Dermis blood vessel endothelial cell (primary cell): Measurements from ENCODE around the gene SPIRE2. TPM values are rescaled to one million over a fixed set of nuclear protein-coding genes. Genes with fewer than 3 reads are reported as not detected.

Source experiments
- DNase-seq: peaks from one replicate; pipeline ENCODE4 v3.0.0; 2010
- total RNA-seq: library from RNA; depleted of rRNA; stranded (reverse); fragments of >200 nt; gene quantifications from 2 replicates; pipeline ENCODE4 v1.2.3, GENCODE V29; 2014

The SPIRE2 gene
- total RNA-seq, 1 donor from 2014 or later = 2.7 TPM

DNA sequence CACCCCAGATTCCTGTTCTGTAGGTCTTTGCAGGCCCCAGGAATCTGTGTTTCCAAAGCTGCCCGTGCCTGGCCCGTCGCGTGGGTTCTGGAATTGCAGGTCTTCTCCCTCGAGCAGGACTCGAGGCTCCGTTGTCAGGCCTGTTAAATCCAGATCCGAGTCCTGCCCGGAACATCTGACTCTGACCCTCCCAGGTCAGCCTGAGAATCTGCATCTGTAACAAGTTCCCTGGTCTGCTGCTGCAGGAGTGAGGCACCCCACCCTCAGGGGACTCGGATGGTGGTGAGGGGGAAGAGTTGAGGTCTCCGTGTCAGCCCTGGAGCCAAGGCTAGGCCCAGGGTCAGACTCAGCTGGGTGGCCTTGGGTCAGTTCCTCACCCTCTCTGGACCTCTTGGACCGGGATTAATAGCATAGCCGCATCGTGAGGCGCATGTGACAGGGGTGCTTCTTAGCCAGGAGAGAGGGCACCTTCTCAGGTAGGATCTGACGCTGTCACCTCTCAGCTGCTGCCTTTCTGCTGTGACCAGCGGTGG lies 8.8 kb downstream of the SPIRE2 start:
- DNase-seq = no peak

DNA sequence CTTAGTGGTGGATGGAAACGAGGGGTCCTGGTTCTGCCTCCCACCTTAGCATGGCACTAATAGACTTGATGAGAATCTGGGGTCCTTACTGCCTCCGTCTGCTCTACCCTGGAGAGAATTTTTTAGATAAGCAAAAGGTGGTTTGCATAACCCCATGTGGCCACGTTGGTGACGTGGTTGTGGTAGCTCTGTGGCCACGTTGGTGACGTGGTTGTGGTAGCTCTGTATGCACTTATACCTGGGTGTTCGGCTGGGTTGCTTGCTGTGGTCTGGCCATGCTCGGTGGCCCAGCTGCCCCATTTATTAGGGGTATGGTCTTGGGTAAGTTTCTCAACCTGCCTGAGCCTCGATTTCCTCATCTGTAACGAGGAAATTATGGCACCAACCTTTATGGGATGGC lies 13.0 kb downstream of the SPIRE2 start:
- no peak for DNase-seq

DNA sequence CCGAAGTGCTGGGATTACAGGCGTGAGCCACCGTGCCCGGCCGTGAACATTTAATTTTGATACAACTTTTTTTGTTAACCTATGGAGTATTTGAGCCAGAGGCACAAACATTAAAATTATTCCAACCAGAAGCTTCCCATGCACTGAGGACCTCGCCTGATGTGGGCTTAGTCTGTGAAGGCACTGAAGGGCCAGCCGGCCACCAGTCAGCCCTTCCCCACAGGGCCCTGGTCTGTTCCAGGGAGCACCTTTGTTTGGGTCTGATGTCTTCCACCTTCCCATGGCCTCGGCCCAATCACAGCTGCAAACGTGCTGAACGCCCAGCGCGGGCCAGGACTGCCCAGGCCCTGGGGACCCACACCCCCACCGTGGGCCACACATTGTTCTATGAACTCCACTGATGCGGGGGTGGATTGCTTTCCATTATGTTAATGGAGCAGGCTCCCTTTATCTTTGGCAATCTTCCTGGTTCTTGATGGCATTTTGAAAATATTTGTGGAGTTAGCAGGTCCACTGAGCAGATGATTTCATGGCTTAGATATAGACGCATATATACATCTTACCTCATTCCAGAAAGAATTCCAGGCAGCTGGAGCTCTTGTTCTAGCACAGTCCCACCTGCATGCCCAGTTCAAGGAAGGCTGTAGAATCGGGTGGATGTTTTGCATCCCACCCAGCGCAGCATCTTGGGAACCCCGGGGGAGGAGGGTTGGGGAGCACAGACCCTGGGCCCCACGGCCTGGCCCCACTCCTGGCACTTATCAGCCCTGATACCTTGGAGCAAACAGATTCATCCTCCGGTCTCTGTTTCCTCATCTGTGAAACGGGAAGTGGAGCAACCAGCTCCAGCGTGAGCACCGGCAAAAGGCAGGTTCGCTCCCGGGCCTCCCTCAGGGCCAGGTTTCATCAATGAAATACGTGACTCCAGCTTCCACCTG lies 14.5 kb downstream of the SPIRE2 start:
- peak; percentile 79 for DNase-seq

DNA sequence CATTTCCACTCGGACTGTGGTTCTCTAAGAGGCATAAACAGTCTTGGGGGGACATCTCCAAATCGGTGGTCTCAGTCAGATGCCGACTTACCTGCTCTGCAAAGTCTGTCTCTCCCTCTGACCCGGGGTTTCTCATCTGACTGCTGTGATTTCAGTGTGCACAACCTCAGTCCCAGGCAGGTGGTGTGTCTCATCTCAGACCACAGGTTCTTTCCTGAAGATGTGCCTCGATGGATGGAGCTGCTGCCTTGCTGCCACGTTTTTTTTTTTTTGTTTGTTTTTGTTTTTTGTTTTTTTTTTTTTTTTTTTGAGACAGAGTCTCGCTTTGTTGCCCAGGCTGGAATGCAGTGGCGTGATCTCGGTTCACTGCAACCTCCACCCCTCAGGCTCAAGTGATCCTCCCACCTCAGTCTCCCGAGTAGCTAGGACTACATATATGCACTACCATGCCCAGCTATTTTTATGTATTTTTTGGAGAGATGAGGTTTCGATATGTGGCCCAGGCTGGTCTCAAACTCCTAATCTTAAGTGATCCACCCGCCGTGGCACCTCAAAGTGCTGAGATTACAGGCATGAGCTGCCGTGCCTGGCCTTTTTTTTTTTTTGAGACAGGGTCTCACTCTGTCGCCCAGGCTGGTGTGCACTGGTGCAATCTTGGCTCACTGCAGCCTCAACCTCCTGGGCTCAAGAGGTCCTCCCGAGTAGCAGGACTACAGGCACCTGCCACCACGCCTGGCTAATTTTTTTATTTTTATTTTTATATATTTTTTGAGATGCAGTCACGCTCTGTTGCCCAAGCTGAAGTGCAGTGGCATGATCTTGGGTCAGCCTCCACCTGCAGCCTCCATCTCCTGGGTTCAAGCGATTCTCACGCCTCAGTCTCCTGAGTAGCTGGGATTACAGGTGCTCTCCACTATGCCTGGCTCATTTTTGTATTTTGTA lies 15.4 kb downstream of the SPIRE2 start:
- no peak for DNase-seq

DNA sequence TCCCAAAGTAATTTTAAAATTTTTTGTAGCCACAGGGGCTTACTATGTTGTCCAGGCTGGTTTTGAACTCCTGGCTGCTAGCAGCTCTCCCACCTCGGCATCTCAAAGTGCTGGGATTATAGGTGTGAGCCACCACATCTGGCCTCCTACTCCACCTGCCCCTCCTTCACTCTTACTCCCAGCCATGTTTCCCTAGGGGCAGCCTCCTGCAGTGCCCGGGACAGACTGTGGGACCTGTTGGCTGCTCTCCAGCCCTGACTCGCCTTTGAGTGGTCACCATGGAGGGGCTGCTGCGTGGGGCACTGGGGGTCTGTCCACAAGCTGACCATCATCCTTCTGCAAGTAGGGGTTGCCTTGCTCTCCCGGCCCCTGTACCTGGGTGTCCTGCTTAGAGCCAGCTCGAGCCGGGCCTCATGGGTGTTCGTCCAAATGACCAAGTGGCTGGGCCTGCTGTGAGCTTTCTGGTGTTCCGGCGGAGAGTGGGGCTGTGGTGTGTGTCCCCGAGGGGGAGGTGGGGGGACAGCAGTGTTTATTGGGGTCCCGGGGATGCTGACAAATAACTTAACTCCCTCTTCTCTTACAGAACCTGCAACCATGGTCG lies 16.6 kb downstream of the SPIRE2 start:
- no peak for DNase-seq

DNA sequence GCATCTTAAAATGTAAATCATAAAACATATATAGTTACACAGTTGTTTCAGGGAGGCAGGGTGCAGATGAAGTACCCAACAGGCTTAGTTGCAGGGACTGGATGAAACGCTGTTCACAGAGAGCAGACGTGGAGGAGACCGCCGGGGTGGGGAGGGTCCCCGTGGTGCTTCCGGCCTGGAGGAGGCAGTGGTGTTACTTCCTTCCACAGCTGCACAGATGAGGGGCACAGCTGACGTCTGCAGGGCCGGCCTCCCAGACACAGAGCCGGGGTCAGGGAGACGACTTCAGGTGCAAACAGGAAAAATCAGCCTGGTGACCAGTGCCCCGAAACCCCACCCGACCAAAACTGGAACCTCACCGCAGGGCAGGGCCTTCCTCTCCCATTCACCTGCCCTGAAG lies 17.1 kb downstream of the SPIRE2 start:
- no peak for DNase-seq

DNA sequence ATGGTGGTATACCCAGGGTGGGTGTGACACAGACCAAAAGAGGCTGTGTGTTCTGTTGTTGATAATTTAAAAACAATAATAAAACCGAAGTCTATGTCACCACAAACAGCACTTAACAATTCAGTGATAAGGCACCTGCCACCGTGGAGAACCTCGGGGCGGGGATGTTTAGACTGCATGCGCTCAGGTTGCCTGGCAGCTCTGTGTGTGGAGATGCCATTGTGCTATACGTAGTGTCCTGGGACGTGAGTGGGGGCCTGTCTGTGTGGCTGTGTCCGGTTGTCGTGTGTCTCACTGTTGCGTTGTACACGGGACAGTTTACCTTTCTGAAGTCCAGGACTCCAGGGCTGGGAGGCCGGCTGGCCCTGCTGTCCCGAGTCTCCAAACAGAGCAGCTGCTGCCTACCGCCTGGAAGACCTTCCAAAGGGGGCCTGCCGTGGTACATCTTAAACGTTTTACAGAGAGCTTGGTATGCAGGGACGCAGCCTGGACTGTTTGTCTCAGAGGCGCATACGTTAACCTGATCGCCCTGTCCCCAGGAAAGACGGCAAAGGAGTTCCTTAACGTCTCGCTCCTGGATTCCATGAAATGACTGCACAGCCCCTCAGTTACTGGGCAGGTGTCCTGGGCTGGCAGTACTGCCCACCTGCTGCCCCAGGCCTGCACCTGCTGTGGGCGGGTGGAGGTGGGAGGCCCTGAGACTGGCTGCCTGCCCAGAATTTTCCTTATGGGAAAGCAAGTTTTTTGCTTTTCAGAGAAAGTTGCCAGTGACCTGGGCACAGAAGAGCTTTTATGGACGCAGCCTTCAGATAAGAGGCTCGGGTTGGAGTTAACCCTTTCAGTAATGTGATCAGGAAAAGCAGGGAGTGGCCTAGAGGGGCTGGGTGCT lies 19.0 kb downstream of the SPIRE2 start:
- no peak for DNase-seq

DNA sequence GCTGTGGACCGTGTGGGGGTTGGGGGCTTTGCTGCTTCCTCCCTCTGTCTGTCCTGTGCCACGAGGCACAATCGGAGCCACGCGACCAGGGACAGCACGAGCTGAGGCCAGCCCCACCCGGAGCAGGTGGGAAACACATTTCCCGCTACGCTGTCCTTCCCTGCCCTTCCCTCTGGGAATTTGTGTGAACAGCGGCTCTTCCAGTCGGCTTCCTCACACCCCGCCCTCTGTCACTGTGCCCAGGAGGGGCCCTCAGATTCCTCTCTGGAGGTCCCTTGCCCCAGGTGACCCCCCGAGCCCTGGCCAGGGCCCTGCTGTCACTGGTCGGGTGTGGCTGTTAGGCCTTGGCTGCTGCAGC lies 19.6 kb downstream of the SPIRE2 start:
- no peak for DNase-seq

DNA sequence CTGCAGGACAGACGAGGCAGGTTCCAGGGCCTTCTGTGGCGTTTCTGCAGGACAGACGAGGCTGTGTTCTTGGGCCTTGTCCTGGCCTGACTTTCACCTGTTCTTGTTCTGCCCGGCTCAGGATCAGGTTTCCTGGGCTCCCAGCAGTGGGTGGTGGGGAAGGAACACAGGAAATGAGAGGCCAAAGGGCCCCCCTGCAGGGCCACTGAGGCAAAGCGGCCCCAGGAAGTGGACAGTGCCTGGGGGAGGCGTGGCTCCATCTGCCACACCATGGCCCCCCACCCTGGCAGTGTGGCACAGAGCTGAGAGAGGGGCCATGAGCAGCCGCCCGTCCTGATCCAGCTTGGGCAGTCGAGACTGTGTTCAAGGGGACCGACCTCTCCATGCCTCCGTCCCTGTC lies 20.7 kb downstream of the SPIRE2 start:
- no peak for DNase-seq

DNA sequence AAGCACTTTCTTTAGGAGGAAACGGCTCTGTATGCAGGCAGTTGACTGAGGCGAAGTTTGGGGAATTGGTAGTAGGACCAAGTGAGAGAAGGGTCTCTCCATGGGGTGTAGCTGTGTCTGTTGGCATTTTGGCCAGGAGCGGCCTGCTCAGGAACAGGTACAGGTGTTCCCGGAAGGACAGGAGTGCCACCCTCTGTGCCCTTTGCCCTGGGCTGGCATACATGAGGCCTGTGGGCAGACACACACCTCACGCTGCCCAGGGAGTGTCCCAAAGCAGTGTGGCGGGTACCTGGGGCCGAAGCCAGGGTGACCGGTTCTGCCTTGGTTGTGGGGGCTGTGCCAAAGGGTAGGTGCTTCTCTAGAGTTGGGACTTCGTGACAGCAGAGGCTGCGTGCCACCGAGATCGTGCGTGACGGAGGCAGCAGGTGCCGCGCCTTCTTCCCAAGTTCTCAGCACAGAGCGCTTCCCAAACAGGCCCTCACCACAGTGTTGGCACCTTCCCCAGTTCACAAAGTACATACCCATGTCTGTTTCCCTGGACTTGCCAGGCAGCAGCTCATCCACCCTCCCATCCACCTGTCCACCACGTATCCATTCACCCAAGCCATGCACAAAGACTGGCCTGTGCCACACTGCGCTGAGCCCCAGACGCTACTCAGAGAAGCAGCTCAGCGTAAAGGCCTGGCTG lies 25.2 kb downstream of the SPIRE2 start:
- DNase-seq = no peak

DNA sequence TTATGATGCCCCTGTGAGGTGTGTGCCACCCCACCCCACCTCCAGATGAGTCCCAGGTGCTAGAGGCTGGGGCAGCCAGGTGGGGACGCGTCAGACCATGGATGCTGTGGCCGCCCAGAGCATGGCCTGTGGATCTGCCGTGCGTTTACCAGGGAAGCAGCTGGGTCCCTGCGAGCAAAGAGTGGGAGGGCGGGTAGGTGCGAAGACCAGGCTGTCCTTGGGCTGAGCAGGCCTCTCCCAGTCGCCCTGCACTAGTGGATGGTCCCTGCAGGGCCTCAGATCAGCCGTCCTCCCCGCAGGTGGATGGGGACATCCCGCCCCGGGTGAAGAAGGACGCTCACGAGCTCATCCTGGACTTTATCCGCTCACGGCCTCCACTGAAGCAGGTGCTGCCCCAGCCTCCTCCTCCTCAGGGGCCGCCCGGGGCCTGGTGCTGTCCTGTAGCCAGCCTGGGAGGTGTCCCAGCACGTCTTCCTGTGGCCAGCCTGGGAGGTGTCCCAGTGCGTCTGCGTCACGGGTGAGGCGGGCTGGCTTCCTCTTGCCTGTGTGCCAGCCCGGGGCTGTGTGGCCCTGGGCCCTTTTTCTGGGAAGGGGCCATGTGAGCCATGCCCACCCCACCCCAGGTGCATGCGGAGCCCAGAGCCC lies 27.1 kb downstream of the SPIRE2 start:
- DNase-seq = no peak

DNA sequence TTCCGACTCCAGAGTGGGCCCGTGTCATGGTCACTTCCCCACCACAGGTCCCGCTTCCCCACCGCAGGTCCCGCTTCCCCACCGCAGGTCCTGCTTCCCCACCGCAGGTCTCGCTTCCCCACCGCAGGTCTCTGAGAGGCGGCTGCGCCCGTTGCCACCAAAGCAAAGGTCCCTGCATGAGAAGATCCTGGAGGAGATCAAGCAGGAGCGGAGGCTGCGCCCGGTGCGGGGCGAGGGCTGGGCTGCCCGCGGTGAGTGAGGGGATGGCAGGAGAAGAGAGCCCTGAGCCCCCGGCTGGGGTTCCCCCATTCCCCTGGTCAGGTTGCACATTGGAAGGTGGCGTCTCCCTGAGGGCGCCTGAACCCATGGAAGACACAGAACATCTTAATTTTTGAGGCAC lies 27.7 kb downstream of the SPIRE2 start:
- DNase-seq = no peak

DNA sequence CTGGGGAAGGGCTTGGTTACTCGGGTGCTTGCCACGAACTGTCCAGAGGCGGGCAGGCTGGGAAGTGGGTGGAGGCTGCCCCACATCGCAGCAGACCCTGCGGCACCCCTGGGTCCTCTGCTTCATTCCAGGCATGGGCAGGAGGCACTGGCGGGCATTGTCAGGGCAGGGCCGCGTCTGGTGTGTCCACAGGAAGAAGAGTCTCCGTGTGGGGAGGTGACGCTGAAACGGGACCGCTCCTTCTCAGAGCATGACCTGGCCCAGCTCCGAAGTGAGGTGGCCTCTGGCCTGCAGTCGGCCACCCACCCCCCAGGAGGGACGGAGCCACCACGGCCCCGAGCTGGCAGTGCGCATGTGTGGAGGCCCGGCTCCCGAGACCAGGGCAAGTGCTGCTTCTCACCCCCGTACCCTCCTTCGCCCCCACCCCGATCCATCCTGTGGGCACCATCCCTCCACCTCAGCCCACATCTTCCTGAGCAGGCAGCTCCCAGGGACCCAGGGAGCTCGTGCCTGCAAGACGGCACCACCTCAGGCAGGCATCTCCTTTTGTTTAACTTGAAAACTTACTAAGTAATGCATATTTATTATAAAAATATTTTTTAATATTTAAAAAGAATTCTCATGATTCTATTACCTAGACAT lies 30.8 kb downstream of the SPIRE2 start:
- no peak for DNase-seq

DNA sequence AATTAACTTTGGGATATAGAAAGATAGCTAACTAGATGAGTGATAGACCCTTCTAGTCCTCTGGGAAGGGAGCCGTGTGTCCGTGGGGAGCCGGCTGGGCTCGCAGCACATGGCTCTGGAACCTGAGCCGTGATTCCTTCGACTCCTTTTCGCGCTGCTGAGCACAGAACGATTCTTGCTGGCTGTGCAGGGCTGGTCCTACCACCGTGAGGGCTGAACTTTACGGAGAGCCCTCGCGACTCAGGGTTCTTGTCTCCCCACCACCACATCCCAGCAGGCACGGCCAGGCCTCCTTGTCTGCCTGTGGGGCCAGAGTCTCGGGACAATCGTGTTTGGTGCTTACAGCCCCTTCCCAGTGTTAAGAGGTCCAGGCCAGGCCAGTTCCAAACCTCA lies 31.3 kb downstream of the SPIRE2 start:
- no peak for DNase-seq

DNA sequence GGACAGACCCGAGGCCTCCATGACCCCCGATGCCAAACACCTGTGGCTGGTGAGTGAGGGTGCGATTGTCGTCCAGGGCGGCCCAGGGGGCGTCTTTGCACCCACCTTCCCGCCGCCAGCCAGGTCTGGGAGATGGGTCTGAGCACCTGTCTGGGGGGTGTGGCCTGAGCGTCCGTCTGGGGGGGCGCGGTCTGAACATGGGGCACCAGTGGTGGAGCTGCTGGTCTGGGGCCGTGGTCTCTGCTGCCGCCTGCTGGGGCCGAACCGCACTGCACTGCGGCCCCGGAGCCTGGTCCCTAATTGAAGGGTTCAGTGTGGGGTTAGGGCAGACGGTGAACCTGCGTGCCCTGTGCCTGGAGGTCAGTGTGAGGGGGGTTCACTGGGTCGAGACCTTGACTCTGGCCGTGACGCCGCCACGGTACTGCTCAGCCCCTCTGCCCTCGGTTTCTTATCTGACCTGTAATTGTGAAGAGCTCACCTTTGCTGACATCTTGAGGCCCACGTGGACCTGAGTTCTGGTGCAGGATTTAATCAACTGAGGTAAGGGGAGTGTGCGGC lies 32.6 kb downstream of the SPIRE2 start:
- peak; percentile 69 for DNase-seq

DNA sequence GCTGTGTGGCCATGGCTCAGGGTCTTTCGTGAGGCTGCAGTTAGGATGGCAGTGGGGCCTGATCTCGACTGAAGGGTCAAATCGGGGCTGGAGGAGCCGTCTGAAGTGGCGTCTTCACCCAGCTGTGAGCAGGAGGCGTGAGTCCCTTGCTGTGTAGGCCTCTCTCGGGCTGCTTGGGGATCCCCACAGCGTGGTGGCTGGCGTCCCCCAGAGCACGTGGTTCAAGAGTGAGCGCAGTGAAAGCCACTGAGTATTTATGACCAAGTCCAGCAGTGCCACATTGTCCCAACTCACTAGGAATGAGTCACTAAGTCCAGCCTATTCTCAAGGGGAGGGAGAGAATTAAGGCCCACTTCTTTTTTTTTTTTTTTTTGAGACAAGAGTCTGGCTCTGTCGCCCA lies 33.4 kb downstream of the SPIRE2 start:
- DNase-seq = no peak

DNA sequence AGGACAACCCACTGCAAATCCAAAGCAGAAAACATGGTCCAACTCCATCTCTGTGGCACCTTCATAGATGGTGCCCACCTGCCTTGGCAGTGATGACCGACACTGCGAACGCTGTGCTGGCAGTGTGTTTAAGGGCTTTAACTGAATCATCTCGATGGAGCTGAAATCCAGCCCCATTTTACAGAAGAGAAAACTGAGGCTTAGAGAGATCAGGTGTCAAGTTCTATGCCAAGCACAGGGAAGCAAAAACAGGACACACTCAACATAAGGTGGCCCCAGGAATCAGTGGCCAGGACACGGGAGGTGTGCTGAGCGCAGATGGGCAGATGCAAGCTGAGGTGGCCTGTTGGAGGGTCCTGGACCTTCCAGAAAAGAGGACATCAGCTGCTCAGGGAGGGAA lies 34.5 kb downstream of the SPIRE2 start:
- DNase-seq = no peak

DNA sequence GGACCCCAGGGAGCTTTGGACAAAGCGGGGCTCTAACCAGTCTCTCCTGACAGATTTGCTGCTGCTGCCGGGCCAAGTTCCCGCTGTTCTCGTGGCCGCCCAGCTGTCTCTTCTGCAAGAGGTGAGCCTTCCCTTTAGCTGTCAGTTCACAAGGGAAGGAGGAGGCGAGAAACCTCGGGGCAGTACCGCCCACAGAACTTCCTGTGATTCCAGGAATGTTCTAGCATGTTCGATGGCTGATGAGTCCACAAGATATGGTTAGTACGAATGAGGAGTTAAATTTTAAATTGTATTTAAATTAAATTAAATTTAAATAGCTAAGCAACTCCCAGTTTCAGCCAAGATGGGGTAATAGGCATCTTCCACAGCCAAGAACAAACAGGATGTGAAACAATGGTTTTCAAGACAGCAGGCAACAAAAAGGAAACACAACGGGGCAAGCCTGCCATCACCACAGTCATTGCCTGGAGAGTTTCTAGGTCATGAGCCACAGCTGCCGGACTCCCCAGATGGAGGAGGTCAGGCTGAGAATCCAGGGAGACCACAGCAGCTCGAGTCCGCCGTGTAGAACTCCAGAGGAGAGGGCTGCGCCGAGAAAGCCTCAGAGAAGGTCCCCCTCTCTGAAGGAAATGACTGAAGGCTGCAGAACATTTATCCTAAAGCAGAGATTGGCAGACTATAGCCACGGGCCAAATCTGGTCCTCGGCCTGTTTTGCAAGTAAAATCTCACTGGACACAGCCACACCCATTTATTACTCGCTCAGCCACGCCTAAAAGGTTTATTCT lies 35.7 kb downstream of the SPIRE2 start:
- DNase-seq = peak; percentile 85

DNA sequence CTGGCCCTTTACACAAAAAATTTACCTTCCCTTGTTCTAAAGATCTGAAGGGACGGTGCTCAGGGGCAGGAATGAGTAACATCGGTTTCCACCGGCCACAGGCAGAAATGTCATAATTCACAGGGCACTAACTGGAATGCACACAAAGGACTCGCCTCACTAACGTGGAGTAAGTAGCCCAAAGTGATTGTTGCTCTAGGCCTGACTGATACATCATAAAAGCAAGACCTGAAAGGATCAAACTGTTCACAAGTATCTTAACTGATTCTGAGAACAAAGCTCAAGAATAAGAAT lies 36.2 kb downstream of the SPIRE2 start:
- peak; percentile 48 for DNase-seq
